Keratinocyte (primary cell): ENCODE results near the gene ZNF521.

Source experiments
- EZH2 ChIP-seq: IDR thresholded peaks from one replicate; pipeline ENCODE4 v1.6.1; 2012; ENCODE audit warnings: inconsistent platforms, mild to moderate bottlenecking, low read length, moderate library complexity
- TF ChIP-seq, protein P1 (sequence below), 3 experiments: IDR thresholded peaks in 1 of 3; conservative IDR thresholded peaks in 1 of 3; optimal IDR thresholded peaks in 1 of 3; 2 replicates in 2 of 3; 3 replicates in 1 of 3; pipeline versions ENCODE3 to v1.5.1; 2011; ENCODE audit warnings: low read length in 3 of 3, mild to moderate bottlenecking in 3 of 3, moderate library complexity in 2 of 3, control low read depth in 1 of 3, inconsistent platforms in 1 of 3; ENCODE audit not compliant: insufficient read depth in 2 of 3; ENCODE audit errors: extremely low read depth in 1 of 3

DNA sequence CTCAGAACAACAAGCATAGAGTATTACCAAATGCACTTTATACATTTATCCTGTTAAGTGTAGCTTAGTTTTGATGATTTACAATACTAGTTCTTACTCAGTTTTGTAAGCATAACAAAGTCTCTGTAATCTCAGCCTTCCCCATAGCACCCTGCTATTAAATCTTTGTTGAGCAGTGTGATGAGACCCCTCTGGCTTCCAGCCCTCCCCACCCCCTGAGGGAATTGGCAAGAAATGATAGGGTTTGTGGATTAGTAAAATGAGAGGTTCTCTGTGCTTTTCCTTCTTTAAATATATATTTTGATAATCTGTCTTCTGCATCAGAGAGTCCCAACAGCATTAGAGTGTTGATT is 37.2 kb downstream of the ZNF521 start:
- TF ChIP-seq, protein P1, sequence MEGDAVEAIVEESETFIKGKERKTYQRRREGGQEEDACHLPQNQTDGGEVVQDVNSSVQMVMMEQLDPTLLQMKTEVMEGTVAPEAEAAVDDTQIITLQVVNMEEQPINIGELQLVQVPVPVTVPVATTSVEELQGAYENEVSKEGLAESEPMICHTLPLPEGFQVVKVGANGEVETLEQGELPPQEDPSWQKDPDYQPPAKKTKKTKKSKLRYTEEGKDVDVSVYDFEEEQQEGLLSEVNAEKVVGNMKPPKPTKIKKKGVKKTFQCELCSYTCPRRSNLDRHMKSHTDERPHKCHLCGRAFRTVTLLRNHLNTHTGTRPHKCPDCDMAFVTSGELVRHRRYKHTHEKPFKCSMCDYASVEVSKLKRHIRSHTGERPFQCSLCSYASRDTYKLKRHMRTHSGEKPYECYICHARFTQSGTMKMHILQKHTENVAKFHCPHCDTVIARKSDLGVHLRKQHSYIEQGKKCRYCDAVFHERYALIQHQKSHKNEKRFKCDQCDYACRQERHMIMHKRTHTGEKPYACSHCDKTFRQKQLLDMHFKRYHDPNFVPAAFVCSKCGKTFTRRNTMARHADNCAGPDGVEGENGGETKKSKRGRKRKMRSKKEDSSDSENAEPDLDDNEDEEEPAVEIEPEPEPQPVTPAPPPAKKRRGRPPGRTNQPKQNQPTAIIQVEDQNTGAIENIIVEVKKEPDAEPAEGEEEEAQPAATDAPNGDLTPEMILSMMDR (optimal IDR thresholded peaks at IDR 0.05 in 1 of 3, IDR thresholded peaks at IDR 0.05 in 1 of 3, conservative IDR thresholded peaks at IDR 0.05 in 1 of 3; ENCODE audit: extremely low read depth in 1 of 3, insufficient read depth in 2 of 3, low read length in 3 of 3) = no peak
- no peak for TF ChIP-seq EZH2
